H9 (cell line): Measurements from ENCODE around the gene MOCOS. TPM values are rescaled to one million over a fixed set of nuclear protein-coding genes. Genes with fewer than 3 reads are reported as not detected.

Experiments
- DNase-seq: peaks from one replicate; pipeline ENCODE4 v3.0.0-alpha.2; 2017
- H2AFZ ChIP-seq: one replicate; pipeline ENCODE4 v1.6.1; 2013; ENCODE audit warnings: mild to moderate bottlenecking, low read length, control low read depth, moderate library complexity
- H2AK5ac ChIP-seq: 2 replicates; pipeline ENCODE4 v1.6.1; 2013; ENCODE audit warnings: low read length, control low read depth, mixed read lengths; ENCODE audit not compliant: insufficient read length
- H2BK120ac ChIP-seq: one replicate; pipeline ENCODE4 v1.6.1; 2013; ENCODE audit warnings: low read depth, mild to moderate bottlenecking, low read length, control low read depth, inconsistent platforms; ENCODE audit not compliant: poor library complexity, severe bottlenecking
- H2BK12ac ChIP-seq: 2 replicates; pipeline ENCODE4 v1.6.1; 2013; ENCODE audit warnings: low read length, control low read depth, mixed read lengths, low read depth; ENCODE audit not compliant: insufficient read length
- H2BK15ac ChIP-seq: 2 replicates; pipeline ENCODE4 v1.6.1; 2013; ENCODE audit warnings: low read depth, low read length, control low read depth
- H2BK20ac ChIP-seq: one replicate; pipeline ENCODE4 v1.6.1; 2013; ENCODE audit warnings: low read depth, mild to moderate bottlenecking, low read length, control low read depth, inconsistent platforms; ENCODE audit not compliant: poor library complexity, severe bottlenecking
- H2BK5ac ChIP-seq: 2 replicates; pipeline ENCODE4 v1.6.1; 2013; ENCODE audit warnings: low read length, control low read depth, mixed read lengths; ENCODE audit not compliant: insufficient read length
- H3K14ac ChIP-seq: 2 replicates; pipeline ENCODE4 v1.6.1; 2013; ENCODE audit warnings: low read length, control low read depth; ENCODE audit not compliant: insufficient read depth
- H3K18ac ChIP-seq: 2 replicates; pipeline ENCODE4 v1.6.1; 2013; ENCODE audit warnings: low read depth, mild to moderate bottlenecking, mixed read lengths, low read length, control low read depth; ENCODE audit not compliant: insufficient read length
- H3K23ac ChIP-seq: 2 replicates; pipeline ENCODE4 v1.6.1; 2013; ENCODE audit warnings: low read length, control low read depth, mixed read lengths, low read depth; ENCODE audit not compliant: insufficient read length
- H3K23me2 ChIP-seq: 2 replicates; pipeline ENCODE4 v1.6.1; 2013; ENCODE audit warnings: low read depth, mild to moderate bottlenecking, mixed read lengths, low read length, control low read depth; ENCODE audit not compliant: insufficient read length, poor library complexity, severe bottlenecking
- H3K27ac ChIP-seq: 2 replicates; pipeline ENCODE4 v1.5.1; 2013; ENCODE audit warnings: low read length, control low read depth, mixed read lengths, low read depth; ENCODE audit not compliant: insufficient read length
- H3K27me3 ChIP-seq: 2 replicates; pipeline ENCODE4 v1.6.1; 2013; ENCODE audit warnings: low read length, control low read depth, inconsistent platforms; ENCODE audit not compliant: insufficient read depth
- H3K4ac ChIP-seq: 2 replicates; pipeline ENCODE4 v1.6.1; 2013; ENCODE audit warnings: low read depth, mild to moderate bottlenecking, control low read depth, inconsistent platforms, low read length, moderate library complexity
- H3K4me1 ChIP-seq: 2 replicates; pipeline ENCODE4 v1.6.1; 2013; ENCODE audit warnings: low read length, control low read depth, inconsistent platforms; ENCODE audit not compliant: insufficient read depth
- H3K4me2 ChIP-seq: 2 replicates; pipeline ENCODE4 v1.6.1; 2013; ENCODE audit warnings: low read length, control low read depth, mixed read lengths; ENCODE audit not compliant: insufficient read length, insufficient read depth
- H3K56ac ChIP-seq: 2 replicates; pipeline ENCODE4 v1.6.1; 2013; ENCODE audit warnings: low read depth, mild to moderate bottlenecking, mixed read lengths, low read length, control low read depth; ENCODE audit not compliant: insufficient read length
- H3K79me1 ChIP-seq: 2 replicates; pipeline ENCODE4 v1.6.1; 2013; ENCODE audit warnings: low read depth, mild to moderate bottlenecking, moderate library complexity, low read length, control low read depth, inconsistent platforms; ENCODE audit not compliant: insufficient read depth, poor library complexity, severe bottlenecking
- H3K79me2 ChIP-seq: 2 replicates; pipeline ENCODE4 v1.6.1; 2013; ENCODE audit warnings: low read length, control low read depth, inconsistent platforms; ENCODE audit not compliant: insufficient read depth
- H3K9ac ChIP-seq: 2 replicates; pipeline ENCODE4 v1.6.1; 2013; ENCODE audit warnings: low read length, control low read depth, mixed read lengths; ENCODE audit not compliant: insufficient read length; ENCODE audit errors: extremely low read depth
- H3K9me3 ChIP-seq: one replicate; pipeline ENCODE4 v1.6.1; 2013; ENCODE audit warnings: low read depth, low read length, inconsistent platforms; ENCODE audit not compliant: control insufficient read depth
- H3T11ph ChIP-seq: one replicate; pipeline ENCODE4 v1.6.1; 2013; ENCODE audit warnings: mild to moderate bottlenecking, low read length, control low read depth, inconsistent platforms
- H4K20me1 ChIP-seq: one replicate; pipeline ENCODE4 v1.6.1; 2013; ENCODE audit not compliant: control insufficient read depth, insufficient read length, insufficient read depth
- H4K5ac ChIP-seq: 2 replicates; pipeline ENCODE4 v1.6.1; 2013; ENCODE audit warnings: low read depth, mild to moderate bottlenecking, mixed read lengths, low read length, control low read depth; ENCODE audit not compliant: insufficient read length
- H4K8ac ChIP-seq: replicated peaks from 2 replicates; pipeline ENCODE4 v1.6.1; 2013; ENCODE audit warnings: low read length, control low read depth, mixed read lengths, low read depth; ENCODE audit not compliant: insufficient read length
- H4K91ac ChIP-seq: 2 replicates; pipeline ENCODE4 v1.6.1; 2013; ENCODE audit warnings: low read depth, mild to moderate bottlenecking, moderate library complexity, mixed read lengths, low read length, control low read depth; ENCODE audit not compliant: insufficient read length
- H3K27ac Mint-ChIP-seq, 3 experiments: 2 replicates in 2 of 3; 3 replicates in 1 of 3; pipeline ENCODE4 v1.8.0; 2020 to 2021; ENCODE audit warnings: mixed read lengths in 3 of 3, mild to moderate bottlenecking in 1 of 3, moderate library complexity in 1 of 3
- H3K27me3 Mint-ChIP-seq: 2 replicates; pipeline ENCODE4 v1.8.0; 2021; ENCODE audit warnings: low read depth, mild to moderate bottlenecking, moderate library complexity, mixed read lengths
- H3K36me3 Mint-ChIP-seq, 3 experiments: 2 replicates in 2 of 3; 3 replicates in 1 of 3; pipeline ENCODE4 v1.8.0; 2020 to 2021; ENCODE audit warnings: low read depth in 3 of 3, mixed read lengths in 3 of 3; ENCODE audit not compliant: insufficient read depth in 1 of 3
- H3K4me1 Mint-ChIP-seq, 2 experiments: 2 replicates each; pipeline ENCODE4 v1.8.0; 2020; ENCODE audit warnings: mixed read lengths in 2 of 2
- H3K4me3 Mint-ChIP-seq, 2 experiments: 2 replicates in 1 of 2; 3 replicates in 1 of 2; pipeline ENCODE4 v1.8.0; 2020 to 2021; ENCODE audit warnings: mild to moderate bottlenecking in 2 of 2, mixed read lengths in 2 of 2, moderate library complexity in 1 of 2
- H3K9me3 Mint-ChIP-seq, 2 experiments: 2 replicates in 1 of 2; 3 replicates in 1 of 2; pipeline ENCODE4 v1.8.0; 2020; ENCODE audit warnings: mild to moderate bottlenecking in 2 of 2, mixed read lengths in 2 of 2, moderate library complexity in 1 of 2
- WGBS: extraction: QIAGEN DNeasy Blood & Tissue Kit; methylation state at CpG from one replicate; pipeline ENCODE4 v1.1.7; 2013; ENCODE audit warnings: missing lambda C conversion rate, low lambda C conversion rate, mixed read lengths; ENCODE audit not compliant: insufficient read length; ENCODE audit errors: extremely low coverage; 5-methylcytosine and 5-hydroxymethylcytosine counted together
- total RNA-seq: library from RNA; stranded (reverse); gene quantifications from 2 replicates; pipeline ENCODE4 v1.2.1, GENCODE V29; 2021
- TF ChIP-seq, protein P1 (sequence below): fragments of 200-600 bp; sonication (generic); conservative IDR thresholded peaks from 3 replicates; pipeline ENCODE4 v1.8.0; 2021; ENCODE audit warnings: antibody characterized with exemption, mild to moderate bottlenecking

Gene MOCOS
- total RNA-seq, 1 experiment from 2014 or later, result 6.0 TPM

DNA sequence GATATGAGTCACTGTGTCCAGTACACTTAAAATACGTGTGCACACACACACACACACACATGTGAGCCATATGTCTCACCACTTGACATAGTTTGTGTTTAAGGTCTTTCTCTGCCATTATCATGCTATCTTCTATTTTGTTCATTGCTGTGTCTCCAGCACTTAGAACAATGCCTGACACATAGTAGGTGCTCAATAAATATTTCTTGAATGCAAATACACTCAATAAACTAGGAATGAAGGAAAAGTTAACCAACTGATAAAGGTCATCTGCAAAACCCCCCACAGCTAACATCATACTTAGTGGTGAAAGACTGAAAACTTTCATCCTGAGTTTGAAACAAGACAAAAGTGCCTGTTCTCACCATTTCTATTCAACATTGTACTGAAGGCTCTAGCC is 4.4 kb downstream of the MOCOS start:
- Histone ChIP-seq H3K23me2 (peaks cover 5% of the 10 kb centered on the region), H4K91ac (no peak overlapping the region), H3K79me2 (peaks cover 3% of the 10 kb centered on the region; the same call in 1 of the 2 replicates), H3K27ac (no peak overlapping the region), H3K9me3 (no peaks in the 10 kb centered on the region), H3T11ph (no peak overlapping the region), H3K56ac (no peak overlapping the region), H2BK20ac (no peak overlapping the region), H2BK5ac (no peak overlapping the region), H3K9ac (no peak overlapping the region), H2BK12ac (no peak overlapping the region), H2BK120ac (no peak overlapping the region), H3K4me2 (no peak overlapping the region), H3K14ac (no peak overlapping the region), H2AK5ac (no peak overlapping the region), H2BK15ac (no peak overlapping the region), H4K5ac (no peak overlapping the region), H3K27me3 (0 out of 2 replicates have a peak, but pooled peaks cover 3% of the 10 kb centered on the region), H3K23ac (no peak overlapping the region), H2AFZ (no peak overlapping the region), H4K20me1 (no peaks in the 10 kb centered on the region), H4K8ac (no peak overlapping the region), H3K4ac (no peak overlapping the region), H3K79me1 (no peaks in the 10 kb centered on the region), H3K4me1 (peaks cover 4% of the 10 kb centered on the region; the same call in 1 of the 2 replicates), H3K18ac (no peak overlapping the region)
- TF ChIP-seq, protein P1, sequence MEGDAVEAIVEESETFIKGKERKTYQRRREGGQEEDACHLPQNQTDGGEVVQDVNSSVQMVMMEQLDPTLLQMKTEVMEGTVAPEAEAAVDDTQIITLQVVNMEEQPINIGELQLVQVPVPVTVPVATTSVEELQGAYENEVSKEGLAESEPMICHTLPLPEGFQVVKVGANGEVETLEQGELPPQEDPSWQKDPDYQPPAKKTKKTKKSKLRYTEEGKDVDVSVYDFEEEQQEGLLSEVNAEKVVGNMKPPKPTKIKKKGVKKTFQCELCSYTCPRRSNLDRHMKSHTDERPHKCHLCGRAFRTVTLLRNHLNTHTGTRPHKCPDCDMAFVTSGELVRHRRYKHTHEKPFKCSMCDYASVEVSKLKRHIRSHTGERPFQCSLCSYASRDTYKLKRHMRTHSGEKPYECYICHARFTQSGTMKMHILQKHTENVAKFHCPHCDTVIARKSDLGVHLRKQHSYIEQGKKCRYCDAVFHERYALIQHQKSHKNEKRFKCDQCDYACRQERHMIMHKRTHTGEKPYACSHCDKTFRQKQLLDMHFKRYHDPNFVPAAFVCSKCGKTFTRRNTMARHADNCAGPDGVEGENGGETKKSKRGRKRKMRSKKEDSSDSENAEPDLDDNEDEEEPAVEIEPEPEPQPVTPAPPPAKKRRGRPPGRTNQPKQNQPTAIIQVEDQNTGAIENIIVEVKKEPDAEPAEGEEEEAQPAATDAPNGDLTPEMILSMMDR, result no peak
- Mint-ChIP-seq H3K9me3 (no peaks in the 10 kb centered on the region), H3K4me3 (no peak overlapping the region), H3K27me3 (peaks cover 19% of the 10 kb centered on the region), H3K4me1 (peaks cover 15 to 18% of the 10 kb centered on the region in 2 experiments), H3K27ac (no peak overlapping the region), H3K36me3 (peaks cover 5 to 7% (median 5%) of the 10 kb centered on the region in 3 experiments; a peak in 6 of 7 replicates)
- no peak for DNase-seq
- WGBS, result no CpG with 5 or more reads among the region's 1 CpG
